Naive thymus-derived CD4-positive, alpha-beta T cell (primary cell): ENCODE measurements around the gene CSK. TPM values are rescaled to one million over a fixed set of nuclear protein-coding genes. Genes with fewer than 3 reads are reported as not detected.

Experiments
- ATAC-seq: fragments of 150-1000 bp; cut with Tn5 transposase; 2 replicates; pipeline ENCODE4 v1.10.0; 2021; ENCODE audit warnings: mild to moderate bottlenecking, moderate library complexity
- CTCF ChIA-PET: fragments of 350-600 bp; sonication (Branson Sonifier 250); formaldehyde crosslinking; loops from one replicate; lab custom pipeline; 2021; ENCODE audit warnings: antibody characterized with exemption; lab: Charles Lee
- POLR2A ChIA-PET: fragments of 350-600 bp; sonication (Branson Sonifier 250); formaldehyde crosslinking; loops from one replicate; lab custom pipeline; 2021; ENCODE audit warnings: antibody characterized with exemption, inconsistent platforms; lab: Charles Lee
- DNase-seq, 9 donors: peaks; one replicate each; pipeline versions ENCODE4 v3.0.0 to v3.0.0-alpha.2; 2020 to 2022; ENCODE audit warnings: mixed read lengths in 1 of 9
- H3K27ac ChIP-seq: one replicate; pipeline ENCODE4 v1.7.0; 2013; ENCODE audit warnings: mild to moderate bottlenecking, low read depth, low read length, moderate library complexity
- H3K27me3 ChIP-seq, 2 donors: one replicate each; pipeline ENCODE4 v1.7.0; 2013; ENCODE audit warnings: low read length in 2 of 2, mild to moderate bottlenecking in 2 of 2, moderate library complexity in 2 of 2; ENCODE audit not compliant: control insufficient read depth in 2 of 2, insufficient read depth in 2 of 2
- H3K36me3 ChIP-seq, 3 experiments: 1 replicate in 2 of 3; 2 replicates in 1 of 3; pipeline ENCODE4 v1.7.0; 2013; ENCODE audit warnings: low read length in 3 of 3, mild to moderate bottlenecking in 3 of 3, moderate library complexity in 1 of 3; ENCODE audit not compliant: insufficient read depth in 3 of 3, control insufficient read depth in 2 of 3
- H3K4me1 ChIP-seq, 2 donors: one replicate each; pipeline ENCODE4 v1.7.0; 2013; ENCODE audit warnings: low read length in 2 of 2, mild to moderate bottlenecking in 2 of 2, moderate library complexity in 1 of 2; ENCODE audit not compliant: control insufficient read depth in 2 of 2, insufficient read depth in 2 of 2
- H3K4me3 ChIP-seq: 2 replicates; pipeline ENCODE4 v1.7.0; 2013; ENCODE audit warnings: mild to moderate bottlenecking, low read length
- H3K9me3 ChIP-seq, 3 experiments: 1 replicate in 2 of 3; 2 replicates in 1 of 3; pipeline ENCODE4 v1.7.0; 2013; ENCODE audit warnings: low read length in 3 of 3; ENCODE audit not compliant: control insufficient read depth in 2 of 3
- H3K27ac Mint-ChIP-seq, 9 donors: one replicate each; pipeline ENCODE4 v1.8.0; 2020 to 2022; ENCODE audit warnings: mixed read lengths in 9 of 9, mild to moderate bottlenecking in 8 of 9, moderate library complexity in 5 of 9, inconsistent platforms in 2 of 9
- H3K27me3 Mint-ChIP-seq, 5 donors: one replicate each; pipeline ENCODE4 v1.8.0; 2021 to 2022; ENCODE audit warnings: mixed read lengths in 5 of 5, mild to moderate bottlenecking in 1 of 5
- H3K36me3 Mint-ChIP-seq, 5 donors: one replicate each; pipeline ENCODE4 v1.8.0; 2020 to 2022; ENCODE audit warnings: mixed read lengths in 5 of 5, mild to moderate bottlenecking in 3 of 5, inconsistent platforms in 1 of 5
- H3K4me1 Mint-ChIP-seq, 7 donors: one replicate each; pipeline ENCODE4 v1.8.0; 2020 to 2022; ENCODE audit warnings: mixed read lengths in 7 of 7, mild to moderate bottlenecking in 3 of 7, inconsistent platforms in 1 of 7
- H3K4me3 Mint-ChIP-seq, 10 donors: one replicate each; pipeline ENCODE4 v1.8.0; 2020 to 2022; ENCODE audit warnings: mild to moderate bottlenecking in 10 of 10, mixed read lengths in 10 of 10, moderate library complexity in 6 of 10, inconsistent platforms in 2 of 10
- H3K9me3 Mint-ChIP-seq, 11 donors: one replicate each; pipeline ENCODE4 v1.8.0; 2020 to 2022; ENCODE audit warnings: mixed read lengths in 11 of 11, mild to moderate bottlenecking in 4 of 11, inconsistent platforms in 1 of 11, moderate library complexity in 1 of 11
- intact Hi-C, 2 donors: fragments of 100-400 bp; cut with micrococcal nuclease; formaldehyde crosslinking; loops; one replicate each; pipeline ENCODE4 v1.15.1; 2023
- polyA plus RNA-seq, 2 donors: library from polyadenylated mRNA; unstranded; fragments of 300-500 nt; fragmentation: Illumina TruSeq; gene quantifications; one replicate each; pipeline ENCODE4 v1.2.3, GENCODE V29; 2021
- total RNA-seq, 6 experiments: library from RNA in 5 of 6; stranded (reverse) in 5 of 6; gene quantifications; 1 replicate in 5 of 6; 2 replicates in 1 of 6; pipeline ENCODE4 v1.2.3 and lab custom pipeline; 2021 to 2026

CSK gene
- total and polyA plus RNA-seq, 7 experiments from 2014 or later: 67.7 to 421 (median 214) TPM

- Histone ChIP-seq H3K36me3 (no peaks in the 10 kb centered on the region), H3K4me3 (no peak overlapping the region), H3K27me3 (no peaks in the 10 kb centered on the region), H3K4me1 (no peaks in the 10 kb centered on the region), H3K9me3 (no peaks in the 10 kb centered on the region), H3K27ac (no peak overlapping the region)
- peaks cover 0 to 2% (median 0%) of the 10 kb centered on the region in 7 donors for H3K4me1 Mint-ChIP-seq
- DNase-seq (no peak), ATAC-seq (no peak)
- no peaks in the 10 kb centered on the region for H3K9me3 Mint-ChIP-seq
- H3K36me3 Mint-ChIP-seq: no peaks in the 10 kb centered on the region
- intact Hi-C loops: no loop called here
- CTCF ChIA-PET: no interaction called here
- POLR2A ChIA-PET: no interaction called here
- H3K27me3 Mint-ChIP-seq: peaks cover 0 to 5% (median 0%) of the 10 kb centered on the region in 5 donors
- H3K27ac Mint-ChIP-seq: no peak overlapping the region
- H3K4me3 Mint-ChIP-seq: no peak overlapping the region
Measured at GRCh38 chr15:74754593-74755215, 27.2 kb upstream of the CSK start.

DNA sequence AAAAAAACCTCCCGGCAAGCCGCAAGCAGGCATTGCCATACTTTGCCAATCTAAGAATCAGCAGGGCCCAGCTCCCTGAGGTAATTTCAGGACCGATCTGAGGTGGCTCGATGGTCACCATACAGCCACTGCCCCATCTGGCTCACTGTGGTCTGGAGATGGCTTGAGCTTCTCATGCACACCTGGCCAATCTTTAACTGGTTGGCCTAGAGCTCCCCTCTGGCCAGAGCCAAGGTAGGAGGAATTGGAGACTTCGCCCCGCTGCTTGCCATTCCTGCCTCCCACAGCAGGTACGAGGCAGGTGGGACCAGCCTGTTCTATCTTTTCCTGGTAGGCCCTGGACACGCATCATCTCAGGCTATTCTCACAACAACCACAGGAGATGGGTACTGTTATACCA is 23.1 kb upstream of the CSK start:
- Histone ChIP-seq H3K27me3 (no peaks in the 10 kb centered on the region), H3K4me3 (no peak overlapping the region), H3K36me3 (no peaks in the 10 kb centered on the region), H3K9me3 (no peaks in the 10 kb centered on the region), H3K4me1 (no peaks in the 10 kb centered on the region), H3K27ac (no peak overlapping the region)
- intact Hi-C loops: no loop called here
- CTCF ChIA-PET: interaction anchor here (0.5 to 0.9 kb wide), 4 partner anchors 10 to 118 kb away, joined by 3 to 5 read pairs (median 3); no protein-coding TSS in a partner anchor
- H3K27ac Mint-ChIP-seq: no peak overlapping the region
- peaks cover 0 to 4% (median 0%) of the 10 kb centered on the region in 5 donors for H3K27me3 Mint-ChIP-seq
- H3K4me1 Mint-ChIP-seq: peaks cover 0 to 2% (median 0%) of the 10 kb centered on the region in 7 donors
- POLR2A ChIA-PET: no interaction called here
- no peaks in the 10 kb centered on the region for H3K36me3 Mint-ChIP-seq
- no peak for ATAC-seq
- no peak overlapping the region for H3K4me3 Mint-ChIP-seq
- peaks cover 0 to 2% (median 0%) of the 10 kb centered on the region in 11 donors for H3K9me3 Mint-ChIP-seq
- DNase-seq: no peak

GRCh38 chr15:74762791-74763150 is 19.1 kb upstream of the CSK start:
- ChIA-PET POLR2A (no interaction called here), CTCF (interaction anchor here (0.6 to 2.0 kb wide), 2 partner anchors 8 to 128 kb away, joined by 3 to 7 read pairs; no protein-coding TSS in a partner anchor)
- no peak overlapping the region for H3K4me3 Mint-ChIP-seq
- no peak for ATAC-seq
- peaks cover 0 to 3% (median 0%) of the 10 kb centered on the region in 5 donors for H3K27me3 Mint-ChIP-seq
- no peak overlapping the region for H3K27ac Mint-ChIP-seq
- Histone ChIP-seq H3K27me3 (no peaks in the 10 kb centered on the region), H3K36me3 (no peaks in the 10 kb centered on the region), H3K4me1 (no peaks in the 10 kb centered on the region), H3K27ac (no peak overlapping the region), H3K4me3 (no peak overlapping the region), H3K9me3 (no peaks in the 10 kb centered on the region)
- no peak for DNase-seq
- intact Hi-C loops: no loop called here
- peaks cover 0 to 2% (median 0%) of the 10 kb centered on the region in 11 donors for H3K9me3 Mint-ChIP-seq
- H3K4me1 Mint-ChIP-seq: peaks cover 0 to 2% (median 0%) of the 10 kb centered on the region in 7 donors
- no peaks in the 10 kb centered on the region for H3K36me3 Mint-ChIP-seq

- no peak overlapping the region for H3K4me3 ChIP-seq
- Mint-ChIP-seq H3K27me3 (peaks cover 0 to 3% (median 0%) of the 10 kb centered on the region in 5 donors), H3K27ac (no peak overlapping the region), H3K4me1 (peaks cover 0 to 2% (median 0%) of the 10 kb centered on the region in 7 donors), H3K4me3 (no peak overlapping the region), H3K36me3 (no peaks in the 10 kb centered on the region), H3K9me3 (peaks cover 0 to 2% (median 0%) of the 10 kb centered on the region in 11 donors)
- no peak for DNase-seq
- POLR2A ChIA-PET: no interaction called here
- CTCF ChIA-PET: interaction anchor here (0.6 kb wide), 1 partner anchor 128 kb away, joined by 3 read pairs; no protein-coding TSS in a partner anchor
- no peaks in the 10 kb centered on the region for H3K27me3 ChIP-seq
- intact Hi-C loops: no loop called here
- H3K36me3 ChIP-seq: no peaks in the 10 kb centered on the region
- ATAC-seq: no peak
- no peaks in the 10 kb centered on the region for H3K9me3 ChIP-seq
- no peaks in the 10 kb centered on the region for H3K4me1 ChIP-seq
- H3K27ac ChIP-seq: no peak overlapping the region
Measured at GRCh38 chr15:74763416-74763815, 18.5 kb upstream of the CSK start.

GRCh38 chr15:74767167-74768098 is 14.4 kb upstream of the CSK start:
- H3K4me1 Mint-ChIP-seq: peaks cover 8 to 23% (median 14%) of the 10 kb centered on the region in 7 donors
- POLR2A ChIA-PET: interaction anchor here (1.6 to 24.4 kb wide), 3 partner anchors 10 to 135 kb away, joined by 8 to 1077 read pairs (median 9); no protein-coding TSS in a partner anchor
- H3K27ac Mint-ChIP-seq: no peak overlapping the region
- Histone ChIP-seq H3K4me3 (no peak overlapping the region), H3K27me3 (no peaks in the 10 kb centered on the region), H3K27ac (no peak overlapping the region), H3K9me3 (no peaks in the 10 kb centered on the region), H3K36me3 (no peaks in the 10 kb centered on the region), H3K4me1 (peaks cover 7 to 15% of the 10 kb centered on the region in 2 donors)
- no peak for ATAC-seq
- no peak overlapping the region for H3K4me3 Mint-ChIP-seq
- DNase-seq: no peak
- H3K36me3 Mint-ChIP-seq: no peaks in the 10 kb centered on the region
- intact Hi-C loops: no loop called here
- no peaks in the 10 kb centered on the region for H3K9me3 Mint-ChIP-seq
- CTCF ChIA-PET: interaction anchor here (0.6 to 18.2 kb wide), 13 partner anchors 9 to 492 kb away, joined by 3 to 1110 read pairs (median 5); partner anchors contain the start of gene CSK
- peaks cover 0 to 7% (median 5%) of the 10 kb centered on the region in 5 donors for H3K27me3 Mint-ChIP-seq

DNA sequence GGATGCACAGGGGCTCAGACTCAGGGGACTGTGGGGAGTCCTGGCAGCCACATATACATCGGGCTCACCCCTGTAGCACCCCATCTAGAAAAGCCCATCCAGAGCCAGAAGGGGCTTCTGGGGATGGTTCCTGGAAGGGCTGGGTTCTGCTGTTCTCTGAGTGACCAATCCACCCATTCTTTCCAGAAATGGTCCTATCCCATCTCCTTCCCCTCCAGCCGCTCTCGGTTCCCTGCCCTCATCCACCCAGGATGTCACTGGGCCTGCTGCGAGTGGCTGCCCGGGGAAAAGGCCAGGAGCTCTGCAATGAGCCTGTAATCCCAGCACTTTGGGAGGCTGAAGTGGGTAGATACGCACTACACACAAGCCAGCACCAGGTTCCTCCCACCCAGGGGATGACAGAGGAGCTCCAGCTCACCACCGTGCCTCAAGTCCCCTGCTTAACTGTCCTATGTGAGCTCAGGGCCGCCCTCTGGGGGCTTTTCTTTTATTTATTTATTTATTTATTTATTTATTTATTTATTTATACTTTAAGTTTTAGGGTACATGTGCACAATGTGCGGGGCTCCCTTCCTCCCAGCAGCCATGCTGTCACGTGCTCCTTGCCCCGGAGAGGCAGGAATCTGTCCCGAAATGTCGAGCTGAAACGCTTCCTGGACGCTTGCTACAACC is 13.6 kb upstream of the CSK start:
- ATAC-seq: no peak
- Mint-ChIP-seq H3K27ac (peak overlapping the region in 2 of 9 donors; percentile 4 to 60), H3K27me3 (peaks cover 0 to 7% (median 5%) of the 10 kb centered on the region in 5 donors), H3K36me3 (no peaks in the 10 kb centered on the region), H3K4me1 (peaks cover 8 to 29% (median 20%) of the 10 kb centered on the region in 7 donors), H3K9me3 (no peaks in the 10 kb centered on the region), H3K4me3 (no peak overlapping the region)
- no peak for DNase-seq
- Histone ChIP-seq H3K4me3 (no peak overlapping the region), H3K9me3 (no peaks in the 10 kb centered on the region), H3K4me1 (peaks cover 7 to 15% of the 10 kb centered on the region in 2 donors), H3K27me3 (no peaks in the 10 kb centered on the region), H3K27ac (no peak overlapping the region), H3K36me3 (no peaks in the 10 kb centered on the region)
- POLR2A ChIA-PET: interaction anchor here (0.6 to 24.4 kb wide), 5 partner anchors 9 to 136 kb away, joined by 6 to 1077 read pairs (median 9); partner anchors contain the start of gene CSK
- intact Hi-C loops: no loop called here
- CTCF ChIA-PET: interaction anchor here (0.6 to 18.2 kb wide), 22 partner anchors 9 to 828 kb away, joined by 3 to 1110 read pairs (median 5); partner anchors contain the start of genes CPLX3 and CSK
